ENCODE results near the gene COL4A2. TPM values are rescaled to one million over a fixed set of nuclear protein-coding genes. Genes with fewer than 3 reads are reported as not detected.

COL4A2 gene
- total RNA-seq, 4 donors from 2014 or later: 51.2 to 85.8 (median 70.5) TPM

DNA sequence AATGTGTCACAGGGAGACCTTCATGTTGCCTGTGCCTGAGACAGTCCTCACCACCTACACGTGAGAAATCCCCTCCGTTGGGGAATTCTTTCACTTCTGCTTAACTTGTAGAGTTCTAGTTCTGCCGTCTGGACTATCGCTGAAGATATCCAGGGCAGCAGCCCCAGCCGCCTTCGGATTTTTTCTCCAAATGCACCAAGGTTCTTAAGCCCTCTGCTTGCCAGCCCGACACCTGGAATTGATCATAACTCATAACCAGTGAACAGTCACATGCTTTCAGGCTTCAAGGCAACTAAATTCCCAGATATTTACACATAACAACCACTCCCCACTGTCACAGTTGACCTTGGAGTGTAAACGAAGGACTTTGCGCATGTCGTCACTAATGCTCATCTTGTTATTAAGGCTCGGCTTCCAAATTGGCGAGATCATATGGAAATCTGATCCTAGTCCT is 140.0 kb downstream of the COL4A2 start:
- Histone ChIP-seq H3K4me3 (no peak overlapping the region), H3K36me3 (peaks cover 0 to 24% of the 10 kb centered on the region in 2 donors), H3K27ac (no peak overlapping the region), H3K9me3 (no peaks in the 10 kb centered on the region), H3K27me3 (no peaks in the 10 kb centered on the region), H3K4me1 (no peaks in the 10 kb centered on the region)
- DNase-seq (no peak), ATAC-seq (no peak)
- no peak for TF ChIP-seq POLR2A (IDR thresholded peaks at IDR 0.05)
- TF ChIP-seq, protein P1, sequence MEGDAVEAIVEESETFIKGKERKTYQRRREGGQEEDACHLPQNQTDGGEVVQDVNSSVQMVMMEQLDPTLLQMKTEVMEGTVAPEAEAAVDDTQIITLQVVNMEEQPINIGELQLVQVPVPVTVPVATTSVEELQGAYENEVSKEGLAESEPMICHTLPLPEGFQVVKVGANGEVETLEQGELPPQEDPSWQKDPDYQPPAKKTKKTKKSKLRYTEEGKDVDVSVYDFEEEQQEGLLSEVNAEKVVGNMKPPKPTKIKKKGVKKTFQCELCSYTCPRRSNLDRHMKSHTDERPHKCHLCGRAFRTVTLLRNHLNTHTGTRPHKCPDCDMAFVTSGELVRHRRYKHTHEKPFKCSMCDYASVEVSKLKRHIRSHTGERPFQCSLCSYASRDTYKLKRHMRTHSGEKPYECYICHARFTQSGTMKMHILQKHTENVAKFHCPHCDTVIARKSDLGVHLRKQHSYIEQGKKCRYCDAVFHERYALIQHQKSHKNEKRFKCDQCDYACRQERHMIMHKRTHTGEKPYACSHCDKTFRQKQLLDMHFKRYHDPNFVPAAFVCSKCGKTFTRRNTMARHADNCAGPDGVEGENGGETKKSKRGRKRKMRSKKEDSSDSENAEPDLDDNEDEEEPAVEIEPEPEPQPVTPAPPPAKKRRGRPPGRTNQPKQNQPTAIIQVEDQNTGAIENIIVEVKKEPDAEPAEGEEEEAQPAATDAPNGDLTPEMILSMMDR (IDR thresholded peaks at IDR 0.05 in 4 of 5, conservative IDR thresholded peaks at IDR 0.05 in 1 of 5): no peak
- in situ Hi-C loops (cut with MboI; ENCODE audit: low sequenced_read_pairs in 4 of 4): no loop called here
- intact Hi-C loops (cut with DNase I; ENCODE audit: low total_unique reads): no loop called here

- Histone ChIP-seq H3K27me3 (no peaks in the 10 kb centered on the region), H3K9me3 (no peaks in the 10 kb centered on the region), H3K4me1 (no peaks in the 10 kb centered on the region), H3K4me3 (no peak overlapping the region), H3K27ac (no peak overlapping the region), H3K36me3 (peaks cover 0 to 24% of the 10 kb centered on the region in 2 donors)
- TF ChIP-seq POLR2A (IDR thresholded peaks at IDR 0.05): no peak
- TF ChIP-seq, protein P1 (IDR thresholded peaks at IDR 0.05 in 4 of 5, conservative IDR thresholded peaks at IDR 0.05 in 1 of 5): no peak
- in situ Hi-C loops (cut with MboI; ENCODE audit: low sequenced_read_pairs in 4 of 4) (no loop called here), intact Hi-C loops (cut with DNase I; ENCODE audit: low total_unique reads) (no loop called here)
- no peak for ATAC-seq
- no peak for DNase-seq
Measured at GRCh38 chr13:110447801-110448200, 140.7 kb downstream of the COL4A2 start.

DNA sequence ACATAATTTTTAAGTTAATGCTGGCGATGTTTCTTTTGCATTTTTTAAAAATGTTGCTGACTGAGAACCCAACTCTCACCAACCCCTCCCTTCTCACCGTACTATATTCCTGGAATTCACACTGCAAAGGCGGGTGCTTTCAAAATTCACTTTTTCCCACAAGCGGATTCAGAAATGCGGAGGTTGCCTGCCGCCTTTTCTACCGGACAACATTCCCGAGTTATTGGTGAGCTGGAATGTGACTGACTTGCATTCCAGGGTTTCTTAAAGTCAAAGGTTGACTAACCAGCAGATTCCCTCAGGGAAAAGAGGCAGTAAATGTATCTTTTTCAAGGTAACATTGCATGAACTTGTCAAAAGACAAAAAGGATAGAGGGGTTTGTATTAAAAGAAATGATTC is 141.1 kb downstream of the COL4A2 start:
- no peak overlapping the region for H3K27ac ChIP-seq
- no peaks in the 10 kb centered on the region for H3K4me1 ChIP-seq
- intact Hi-C loops (cut with DNase I; ENCODE audit: low total_unique reads): no loop called here
- no peak for DNase-seq
- in situ Hi-C loops (cut with MboI; ENCODE audit: low sequenced_read_pairs in 4 of 4): no loop called here
- H3K9me3 ChIP-seq: no peaks in the 10 kb centered on the region
- H3K4me3 ChIP-seq: no peak overlapping the region
- peaks cover 0 to 24% of the 10 kb centered on the region in 2 donors for H3K36me3 ChIP-seq
- no peaks in the 10 kb centered on the region for H3K27me3 ChIP-seq
- TF ChIP-seq, protein P1 (IDR thresholded peaks at IDR 0.05 in 4 of 5, conservative IDR thresholded peaks at IDR 0.05 in 1 of 5): no peak
- no peak for TF ChIP-seq POLR2A (IDR thresholded peaks at IDR 0.05)
- no peak for ATAC-seq

GRCh38 chr13:110448677-110449076 is 141.6 kb downstream of the COL4A2 start:
- DNase-seq (no peak), ATAC-seq (no peak)
- TF ChIP-seq POLR2A (IDR thresholded peaks at IDR 0.05): no peak
- TF ChIP-seq, protein P1 (IDR thresholded peaks at IDR 0.05 in 4 of 5, conservative IDR thresholded peaks at IDR 0.05 in 1 of 5): no peak
- Histone ChIP-seq H3K27me3 (no peaks in the 10 kb centered on the region), H3K27ac (no peak overlapping the region), H3K36me3 (peaks cover 0 to 24% of the 10 kb centered on the region in 2 donors), H3K4me3 (no peak overlapping the region), H3K9me3 (no peaks in the 10 kb centered on the region), H3K4me1 (no peaks in the 10 kb centered on the region)
- intact Hi-C loops (cut with DNase I; ENCODE audit: low total_unique reads): no loop called here
- in situ Hi-C loops (cut with MboI; ENCODE audit: low sequenced_read_pairs in 4 of 4): no loop called here
